HepG2 (cell line): ENCODE data around the gene CAMK1. TPM values are rescaled to one million over a fixed set of nuclear protein-coding genes. Genes with fewer than 3 reads are reported as not detected.

ENCODE experiments used
- ATAD3A ChIP-seq: sonication (generic); formaldehyde crosslinking; IDR thresholded peaks from 2 replicates; pipeline ENCODE4 v1.4.0; 2020; ENCODE audit warnings: missing genetic modification reagents
- BRD4 ChIP-seq: sonication (generic); formaldehyde crosslinking; IDR thresholded peaks from 2 replicates; pipeline ENCODE4 v1.4.0; 2020; ENCODE audit warnings: missing genetic modification reagents
- CHCHD3 ChIP-seq: sonication (generic); formaldehyde crosslinking; IDR thresholded peaks from 2 replicates; pipeline ENCODE4 v1.8.0; 2022; ENCODE audit warnings: mild to moderate bottlenecking, missing genetic modification reagents, moderate library complexity
- CHD4 ChIP-seq: fragments of 200-600 bp; sonication (generic); IDR thresholded peaks from 2 replicates; pipeline ENCODE4 v1.7.0; 2017; ENCODE audit warnings: mild to moderate bottlenecking, low read length, borderline replicate concordance
- EP300 ChIP-seq, 3 experiments: sonication (generic) in 1 of 3; formaldehyde crosslinking in 1 of 3; IDR thresholded peaks; 2 replicates each; pipeline versions ENCODE4 v1.5.1 to v1.6.1; 2011 to 2020; ENCODE audit warnings: low read depth in 2 of 3, low read length in 2 of 3, borderline replicate concordance in 1 of 3, improper control_type of control experiment in 1 of 3, mild to moderate bottlenecking in 1 of 3, missing genetic modification reagents in 1 of 3, moderate library complexity in 1 of 3
- HOXA5 ChIP-seq: sonication (generic); formaldehyde crosslinking; IDR thresholded peaks from 2 replicates; pipeline ENCODE4 v1.4.0; 2020; ENCODE audit warnings: missing genetic modification reagents
- MTF1 ChIP-seq: sonication (generic); formaldehyde crosslinking; IDR thresholded peaks from 2 replicates; pipeline ENCODE4 v1.5.0; 2020; ENCODE audit warnings: missing genetic modification reagents
- NCOA2 ChIP-seq: sonication (generic); formaldehyde crosslinking; IDR thresholded peaks from 2 replicates; pipeline ENCODE4 v1.8.0; 2022; ENCODE audit warnings: inconsistent platforms
- PAX8 ChIP-seq: sonication (generic); formaldehyde crosslinking; IDR thresholded peaks from 2 replicates; pipeline ENCODE4 v1.8.0; 2022; ENCODE audit warnings: mild to moderate bottlenecking, missing genetic modification reagents, borderline replicate concordance
- STAG1 ChIP-seq: sonication (generic); formaldehyde crosslinking; IDR thresholded peaks from 2 replicates; pipeline ENCODE4 v1.4.0; 2020; ENCODE audit warnings: missing genetic modification reagents
- SYNCRIP ChIP-seq: fragments of 200-400 bp; formaldehyde crosslinking; IDR thresholded peaks from 2 replicates; pipeline ENCODE4 v1.6.1; 2018; ENCODE audit warnings: mild to moderate bottlenecking, low read depth, low read length; ENCODE audit not compliant: insufficient read depth
- ZBTB3 ChIP-seq: sonication (generic); formaldehyde crosslinking; IDR thresholded peaks from 2 replicates; pipeline ENCODE4 v1.4.0; 2020; ENCODE audit warnings: low read depth, mild to moderate bottlenecking, moderate library complexity, missing genetic modification reagents, borderline replicate concordance
- ZFP36 ChIP-seq: fragments of 150-350 bp; IDR thresholded peaks from 2 replicates; pipeline ENCODE4 v1.6.1; 2018; ENCODE audit warnings: borderline replicate concordance, low read length, low read depth; ENCODE audit not compliant: partially characterized antibody
- ZMYM3 ChIP-seq: sonication (generic); formaldehyde crosslinking; IDR thresholded peaks from 2 replicates; pipeline ENCODE4 v1.5.1; 2020; ENCODE audit warnings: mild to moderate bottlenecking, missing genetic modification reagents
- ZNF235 ChIP-seq: sonication (generic); formaldehyde crosslinking; IDR thresholded peaks from 2 replicates; pipeline ENCODE4 v1.8.1; 2023; ENCODE audit warnings: mild to moderate bottlenecking, missing genetic modification reagents, borderline replicate concordance
- polyA plus RNA-seq, 8 experiments: library from polyadenylated mRNA; depleted of rRNA in 3 of 8; stranded (reverse) in 7 of 8; unstranded in 1 of 8; fragments of >200 nt; fragmentation: Illumina TruSeq in 4 of 8; extraction: Trizol in 4 of 8; gene quantifications; 2 replicates each; pipeline versions ENCODE4 v1.2.1 to v1.2.3, GENCODE V29; 2011 to 2016; ENCODE audit warnings: low read depth in 4 of 8, missing spikeins in 1 of 8, mixed read lengths in 1 of 8; ENCODE audit not compliant: insufficient read depth in 1 of 8
- total RNA-seq, 5 experiments: library from RNA; depleted of rRNA; stranded (reverse); fragments of >200 nt; fragmentation: Illumina TruSeq; extraction: Trizol; gene quantifications; 2 replicates each; pipeline ENCODE4 v1.2.3, GENCODE V29; 2016; ENCODE audit warnings: low read depth in 1 of 5
- TF ChIP-seq, protein P1 (sequence below): IDR thresholded peaks from 2 replicates; pipeline ENCODE4 v1.4.0; 2020; ENCODE audit warnings: mild to moderate bottlenecking, missing genetic modification reagents
- TF ChIP-seq, protein P2 (sequence below): sonication (generic); formaldehyde crosslinking; IDR thresholded peaks from 2 replicates; pipeline ENCODE4 v1.8.0; 2022; ENCODE audit warnings: mild to moderate bottlenecking, missing genetic modification reagents
- TF ChIP-seq, protein P3 (sequence below): sonication (generic); formaldehyde crosslinking; IDR thresholded peaks from 2 replicates; pipeline ENCODE4 v1.4.0; 2020; ENCODE audit warnings: missing genetic modification reagents
- TF ChIP-seq, protein P4 (sequence below): sonication (generic); formaldehyde crosslinking; IDR thresholded peaks from 2 replicates; pipeline ENCODE4 v1.9.0; 2022; ENCODE audit warnings: low read depth, missing genetic modification reagents
- TF ChIP-seq, protein P5 (sequence below): sonication (generic); formaldehyde crosslinking; IDR thresholded peaks from 2 replicates; pipeline ENCODE4 v1.8.1; 2023; ENCODE audit warnings: mild to moderate bottlenecking, missing genetic modification reagents

The CAMK1 gene
- total and polyA plus RNA-seq, 2 of the 13 experiments (the other 11 are each of a cell fraction or from before 2014, with no cell fraction given), result 26.4 to 53.3 TPM

DNA sequence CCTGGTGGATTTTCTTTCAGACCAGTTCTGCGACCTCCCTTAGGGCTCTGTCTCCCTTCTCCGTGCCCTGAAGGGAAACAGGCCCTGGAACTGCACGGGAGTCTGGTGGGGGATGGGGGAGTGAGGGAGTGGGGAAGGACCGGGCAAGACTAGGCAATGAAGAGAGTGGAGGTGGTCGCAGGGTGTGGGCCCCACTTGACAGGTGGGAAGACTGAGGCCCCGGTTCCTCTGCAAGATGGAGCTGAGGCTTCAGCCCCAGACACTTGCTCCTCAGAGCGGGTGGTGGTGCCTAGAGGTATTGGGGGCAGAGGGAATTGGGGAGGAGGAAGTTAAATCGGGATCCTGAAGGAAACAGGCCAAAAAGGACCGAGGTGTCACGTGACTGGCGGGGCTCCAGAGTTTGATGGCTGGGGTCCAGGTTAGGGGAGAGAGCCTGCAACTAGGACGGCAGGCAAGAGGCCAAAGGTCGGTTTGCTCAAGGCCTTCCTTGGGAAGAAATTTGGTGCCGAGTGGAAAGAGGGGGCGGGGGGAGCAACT, 597 bp upstream of the CAMK1 start (continued):
- TF ChIP-seq, protein P1, sequence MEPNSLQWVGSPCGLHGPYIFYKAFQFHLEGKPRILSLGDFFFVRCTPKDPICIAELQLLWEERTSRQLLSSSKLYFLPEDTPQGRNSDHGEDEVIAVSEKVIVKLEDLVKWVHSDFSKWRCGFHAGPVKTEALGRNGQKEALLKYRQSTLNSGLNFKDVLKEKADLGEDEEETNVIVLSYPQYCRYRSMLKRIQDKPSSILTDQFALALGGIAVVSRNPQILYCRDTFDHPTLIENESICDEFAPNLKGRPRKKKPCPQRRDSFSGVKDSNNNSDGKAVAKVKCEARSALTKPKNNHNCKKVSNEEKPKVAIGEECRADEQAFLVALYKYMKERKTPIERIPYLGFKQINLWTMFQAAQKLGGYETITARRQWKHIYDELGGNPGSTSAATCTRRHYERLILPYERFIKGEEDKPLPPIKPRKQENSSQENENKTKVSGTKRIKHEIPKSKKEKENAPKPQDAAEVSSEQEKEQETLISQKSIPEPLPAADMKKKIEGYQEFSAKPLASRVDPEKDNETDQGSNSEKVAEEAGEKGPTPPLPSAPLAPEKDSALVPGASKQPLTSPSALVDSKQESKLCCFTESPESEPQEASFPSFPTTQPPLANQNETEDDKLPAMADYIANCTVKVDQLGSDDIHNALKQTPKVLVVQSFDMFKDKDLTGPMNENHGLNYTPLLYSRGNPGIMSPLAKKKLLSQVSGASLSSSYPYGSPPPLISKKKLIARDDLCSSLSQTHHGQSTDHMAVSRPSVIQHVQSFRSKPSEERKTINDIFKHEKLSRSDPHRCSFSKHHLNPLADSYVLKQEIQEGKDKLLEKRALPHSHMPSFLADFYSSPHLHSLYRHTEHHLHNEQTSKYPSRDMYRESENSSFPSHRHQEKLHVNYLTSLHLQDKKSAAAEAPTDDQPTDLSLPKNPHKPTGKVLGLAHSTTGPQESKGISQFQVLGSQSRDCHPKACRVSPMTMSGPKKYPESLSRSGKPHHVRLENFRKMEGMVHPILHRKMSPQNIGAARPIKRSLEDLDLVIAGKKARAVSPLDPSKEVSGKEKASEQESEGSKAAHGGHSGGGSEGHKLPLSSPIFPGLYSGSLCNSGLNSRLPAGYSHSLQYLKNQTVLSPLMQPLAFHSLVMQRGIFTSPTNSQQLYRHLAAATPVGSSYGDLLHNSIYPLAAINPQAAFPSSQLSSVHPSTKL (CRISPR knock-in tag), result peak; percentile 55
- TF ChIP-seq SYNCRIP (no peak), BRD4 (CRISPR knock-in tag) (no peak), ZMYM3 (CRISPR knock-in tag) (peak; percentile 98), CHCHD3 (CRISPR knock-in tag) (no peak), ZBTB3 (CRISPR knock-in tag) (no peak), ZFP36 (no peak), MTF1 (CRISPR knock-in tag) (0 out of 2 replicates have a peak, but pooled peaks have one; percentile 55), NCOA2 (no peak), HOXA5 (CRISPR knock-in tag) (no peak), STAG1 (CRISPR knock-in tag) (no peak), ZNF235 (CRISPR knock-in tag) (no peak), CHD4 (peak; percentile 96), PAX8 (CRISPR knock-in tag) (no peak), ATAD3A (no peak), EP300 (IDR thresholded peaks at IDR 0.05; ENCODE audit: low read depth in 2 of 2, low read length in 2 of 2) (peak in 1 of 2 experiments; percentile 34; a peak in 1 of 4 replicates), EP300 (CRISPR knock-in tag; IDR thresholded peaks at IDR 0.05; ENCODE audit: borderline replicate concordance) (no peak)
- TF ChIP-seq, protein P2, sequence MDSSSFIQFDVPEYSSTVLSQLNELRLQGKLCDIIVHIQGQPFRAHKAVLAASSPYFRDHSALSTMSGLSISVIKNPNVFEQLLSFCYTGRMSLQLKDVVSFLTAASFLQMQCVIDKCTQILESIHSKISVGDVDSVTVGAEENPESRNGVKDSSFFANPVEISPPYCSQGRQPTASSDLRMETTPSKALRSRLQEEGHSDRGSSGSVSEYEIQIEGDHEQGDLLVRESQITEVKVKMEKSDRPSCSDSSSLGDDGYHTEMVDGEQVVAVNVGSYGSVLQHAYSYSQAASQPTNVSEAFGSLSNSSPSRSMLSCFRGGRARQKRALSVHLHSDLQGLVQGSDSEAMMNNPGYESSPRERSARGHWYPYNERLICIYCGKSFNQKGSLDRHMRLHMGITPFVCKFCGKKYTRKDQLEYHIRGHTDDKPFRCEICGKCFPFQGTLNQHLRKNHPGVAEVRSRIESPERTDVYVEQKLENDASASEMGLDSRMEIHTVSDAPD, result no peak
- TF ChIP-seq, protein P3, sequence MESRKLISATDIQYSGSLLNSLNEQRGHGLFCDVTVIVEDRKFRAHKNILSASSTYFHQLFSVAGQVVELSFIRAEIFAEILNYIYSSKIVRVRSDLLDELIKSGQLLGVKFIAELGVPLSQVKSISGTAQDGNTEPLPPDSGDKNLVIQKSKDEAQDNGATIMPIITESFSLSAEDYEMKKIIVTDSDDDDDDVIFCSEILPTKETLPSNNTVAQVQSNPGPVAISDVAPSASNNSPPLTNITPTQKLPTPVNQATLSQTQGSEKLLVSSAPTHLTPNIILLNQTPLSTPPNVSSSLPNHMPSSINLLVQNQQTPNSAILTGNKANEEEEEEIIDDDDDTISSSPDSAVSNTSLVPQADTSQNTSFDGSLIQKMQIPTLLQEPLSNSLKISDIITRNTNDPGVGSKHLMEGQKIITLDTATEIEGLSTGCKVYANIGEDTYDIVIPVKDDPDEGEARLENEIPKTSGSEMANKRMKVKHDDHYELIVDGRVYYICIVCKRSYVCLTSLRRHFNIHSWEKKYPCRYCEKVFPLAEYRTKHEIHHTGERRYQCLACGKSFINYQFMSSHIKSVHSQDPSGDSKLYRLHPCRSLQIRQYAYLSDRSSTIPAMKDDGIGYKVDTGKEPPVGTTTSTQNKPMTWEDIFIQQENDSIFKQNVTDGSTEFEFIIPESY (CRISPR knock-in tag), result no peak
- TF ChIP-seq, protein P4, sequence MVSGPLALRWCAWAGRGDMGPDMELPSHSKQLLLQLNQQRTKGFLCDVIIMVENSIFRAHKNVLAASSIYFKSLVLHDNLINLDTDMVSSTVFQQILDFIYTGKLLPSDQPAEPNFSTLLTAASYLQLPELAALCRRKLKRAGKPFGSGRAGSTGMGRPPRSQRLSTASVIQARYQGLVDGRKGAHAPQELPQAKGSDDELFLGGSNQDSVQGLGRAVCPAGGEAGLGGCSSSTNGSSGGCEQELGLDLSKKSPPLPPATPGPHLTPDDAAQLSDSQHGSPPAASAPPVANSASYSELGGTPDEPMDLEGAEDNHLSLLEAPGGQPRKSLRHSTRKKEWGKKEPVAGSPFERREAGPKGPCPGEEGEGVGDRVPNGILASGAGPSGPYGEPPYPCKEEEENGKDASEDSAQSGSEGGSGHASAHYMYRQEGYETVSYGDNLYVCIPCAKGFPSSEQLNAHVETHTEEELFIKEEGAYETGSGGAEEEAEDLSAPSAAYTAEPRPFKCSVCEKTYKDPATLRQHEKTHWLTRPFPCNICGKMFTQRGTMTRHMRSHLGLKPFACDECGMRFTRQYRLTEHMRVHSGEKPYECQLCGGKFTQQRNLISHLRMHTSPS (CRISPR knock-in tag), result peak; percentile 5; the same call in 1 of the 2 replicates
- TF ChIP-seq, protein P5, sequence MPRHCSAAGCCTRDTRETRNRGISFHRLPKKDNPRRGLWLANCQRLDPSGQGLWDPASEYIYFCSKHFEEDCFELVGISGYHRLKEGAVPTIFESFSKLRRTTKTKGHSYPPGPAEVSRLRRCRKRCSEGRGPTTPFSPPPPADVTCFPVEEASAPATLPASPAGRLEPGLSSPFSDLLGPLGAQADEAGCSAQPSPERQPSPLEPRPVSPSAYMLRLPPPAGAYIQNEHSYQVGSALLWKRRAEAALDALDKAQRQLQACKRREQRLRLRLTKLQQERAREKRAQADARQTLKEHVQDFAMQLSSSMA (CRISPR knock-in tag), result no peak
